Measurements from ENCODE around the gene IL17C.

The IL17C gene

GRCh38 chr16:88610080-88610479 is 28.3 kb upstream of the IL17C start:
- H3K4me3 ChIP-seq (ENCODE audit: low read length): no peak overlapping the region
- no peak overlapping the region for H3K9ac ChIP-seq (ENCODE audit: low read length)
- TF ChIP-seq, protein P1, sequence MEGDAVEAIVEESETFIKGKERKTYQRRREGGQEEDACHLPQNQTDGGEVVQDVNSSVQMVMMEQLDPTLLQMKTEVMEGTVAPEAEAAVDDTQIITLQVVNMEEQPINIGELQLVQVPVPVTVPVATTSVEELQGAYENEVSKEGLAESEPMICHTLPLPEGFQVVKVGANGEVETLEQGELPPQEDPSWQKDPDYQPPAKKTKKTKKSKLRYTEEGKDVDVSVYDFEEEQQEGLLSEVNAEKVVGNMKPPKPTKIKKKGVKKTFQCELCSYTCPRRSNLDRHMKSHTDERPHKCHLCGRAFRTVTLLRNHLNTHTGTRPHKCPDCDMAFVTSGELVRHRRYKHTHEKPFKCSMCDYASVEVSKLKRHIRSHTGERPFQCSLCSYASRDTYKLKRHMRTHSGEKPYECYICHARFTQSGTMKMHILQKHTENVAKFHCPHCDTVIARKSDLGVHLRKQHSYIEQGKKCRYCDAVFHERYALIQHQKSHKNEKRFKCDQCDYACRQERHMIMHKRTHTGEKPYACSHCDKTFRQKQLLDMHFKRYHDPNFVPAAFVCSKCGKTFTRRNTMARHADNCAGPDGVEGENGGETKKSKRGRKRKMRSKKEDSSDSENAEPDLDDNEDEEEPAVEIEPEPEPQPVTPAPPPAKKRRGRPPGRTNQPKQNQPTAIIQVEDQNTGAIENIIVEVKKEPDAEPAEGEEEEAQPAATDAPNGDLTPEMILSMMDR (IDR thresholded peaks at IDR 0.05; ENCODE audit: low read depth, low read length): no peak
- no peak for TF ChIP-seq EZH2phosphoT487 (IDR thresholded peaks at IDR 0.05; ENCODE audit: low read depth)
- H2AFZ ChIP-seq (ENCODE audit: low read depth, low read length): no peak overlapping the region
- H3K27ac ChIP-seq (ENCODE audit: low read length): no peak overlapping the region
- peaks cover 13% of the 10 kb centered on the region for H3K4me1 ChIP-seq (ENCODE audit: low read length)
- H3K79me2 ChIP-seq (ENCODE audit: low read length): peaks cover 6% of the 10 kb centered on the region; the same call in 1 of the 2 replicates
- H3K4me2 ChIP-seq (ENCODE audit: low read length): no peak overlapping the region
- H3K27me3 ChIP-seq (ENCODE audit: low read depth, low read length): no peaks in the 10 kb centered on the region
- peaks cover 25% of the 10 kb centered on the region for H4K20me1 ChIP-seq (ENCODE audit: insufficient read depth, low read length)
- H3K36me3 ChIP-seq (replicated peaks; ENCODE audit: low read depth, low read length): peaks cover 37% of the 10 kb centered on the region
- no peaks in the 10 kb centered on the region for H3K9me3 ChIP-seq (ENCODE audit: insufficient read depth, low read length)

GRCh38 chr16:88610909-88611812 is 27.2 kb upstream of the IL17C start:
- peaks cover 26% of the 10 kb centered on the region for H4K20me1 ChIP-seq (ENCODE audit: insufficient read depth, low read length)
- no peak overlapping the region for H3K9ac ChIP-seq (ENCODE audit: low read length)
- no peak overlapping the region for H3K4me3 ChIP-seq (ENCODE audit: low read length)
- no peak overlapping the region for H3K4me2 ChIP-seq (ENCODE audit: low read length)
- peaks cover 38% of the 10 kb centered on the region for H3K36me3 ChIP-seq (replicated peaks; ENCODE audit: low read depth, low read length)
- H3K4me1 ChIP-seq (ENCODE audit: low read length): peaks cover 13% of the 10 kb centered on the region
- H3K27me3 ChIP-seq (ENCODE audit: low read depth, low read length): no peaks in the 10 kb centered on the region
- no peak for TF ChIP-seq EZH2phosphoT487 (IDR thresholded peaks at IDR 0.05; ENCODE audit: low read depth)
- TF ChIP-seq, protein P1 (IDR thresholded peaks at IDR 0.05; ENCODE audit: low read depth, low read length): no peak
- H3K9me3 ChIP-seq (ENCODE audit: insufficient read depth, low read length): no peaks in the 10 kb centered on the region
- H3K79me2 ChIP-seq (ENCODE audit: low read length): peaks cover 12% of the 10 kb centered on the region; the same call in 1 of the 2 replicates
- H3K27ac ChIP-seq (ENCODE audit: low read length): no peak overlapping the region
- H2AFZ ChIP-seq (ENCODE audit: low read depth, low read length): no peak overlapping the region

GRCh38 chr16:88613293-88613692 is 25.1 kb upstream of the IL17C start:
- Histone ChIP-seq H3K36me3 (replicated peaks; ENCODE audit: low read depth, low read length) (peaks cover 40% of the 10 kb centered on the region), H3K4me2 (ENCODE audit: low read length) (no peak overlapping the region), H3K4me1 (ENCODE audit: low read length) (peaks cover 4% of the 10 kb centered on the region), H3K27ac (ENCODE audit: low read length) (no peak overlapping the region), H3K79me2 (ENCODE audit: low read length) (peaks cover 18% of the 10 kb centered on the region; the same call in 1 of the 2 replicates), H3K4me3 (ENCODE audit: low read length) (no peak overlapping the region), H3K27me3 (ENCODE audit: low read depth, low read length) (no peaks in the 10 kb centered on the region), H3K9ac (ENCODE audit: low read length) (no peak overlapping the region), H4K20me1 (ENCODE audit: insufficient read depth, low read length) (peaks cover 26% of the 10 kb centered on the region), H3K9me3 (ENCODE audit: insufficient read depth, low read length) (no peaks in the 10 kb centered on the region), H2AFZ (ENCODE audit: low read depth, low read length) (no peak overlapping the region)
- TF ChIP-seq EZH2phosphoT487 (IDR thresholded peaks at IDR 0.05; ENCODE audit: low read depth): no peak
- TF ChIP-seq, protein P1 (IDR thresholded peaks at IDR 0.05; ENCODE audit: low read depth, low read length): no peak
